Activated T-helper 1 cell treated with anti-CD3 and anti-CD28 coated beads, Interleukin-12 subunit alpha, Interleukin-12 subunit beta, Interleukin-2, Interleukin-4 antibody, amounts not matched to agents 30 ng/mL and 10 ng/mL and 1 ng/mL, durations not matched to agents 14 hours and 24 hours and 36 hours (primary cell): ENCODE measurements around the gene PYGL. TPM values are rescaled to one million over a fixed set of nuclear protein-coding genes. Genes with fewer than 3 reads are reported as not detected.

ENCODE experiments used
- DNase-seq: peaks from one replicate; pipeline ENCODE4 v3.0.0; 2021; ENCODE audit warnings: low spot score
- H3K27ac Mint-ChIP-seq: one replicate; pipeline ENCODE4 v1.8.0; 2021; ENCODE audit warnings: mild to moderate bottlenecking, mixed read lengths
- H3K27me3 Mint-ChIP-seq: one replicate; pipeline ENCODE4 v1.8.0; 2022; ENCODE audit warnings: mild to moderate bottlenecking, moderate library complexity, mixed read lengths; ENCODE audit not compliant: insufficient read depth
- H3K36me3 Mint-ChIP-seq: one replicate; pipeline ENCODE4 v1.8.0; 2021; ENCODE audit warnings: low read depth, mixed read lengths
- H3K4me1 Mint-ChIP-seq: one replicate; pipeline ENCODE4 v1.8.0; 2021; ENCODE audit warnings: low read depth, mixed read lengths
- H3K4me3 Mint-ChIP-seq: one replicate; pipeline ENCODE4 v1.8.0; 2021; ENCODE audit warnings: mild to moderate bottlenecking, moderate library complexity, mixed read lengths
- H3K9me3 Mint-ChIP-seq: one replicate; pipeline ENCODE4 v1.8.0; 2021; ENCODE audit warnings: mixed read lengths
- intact Hi-C: fragments of 100-400 bp; cut with micrococcal nuclease; formaldehyde crosslinking; loops from one replicate; pipeline ENCODE4 v1.15.1; 2024
- total RNA-seq: library from RNA; stranded (reverse); gene quantifications from 2 replicates; pipeline ENCODE4 v1.2.3, GENCODE V29; 2022

PYGL gene
- 0.13 and 0.17 TPM in 2 replicates for total RNA-seq

GRCh38 chr14:50943943-50944646, at the start of gene PYGL:
PYGL (minus strand) TSS chr14:50944483; CDS start chr14:50944403, 80 bp downstream.
- intact Hi-C loops: no loop called here
- Mint-ChIP-seq H3K4me3 (peak within 1 kb of the TSS; percentile 85), H3K9me3 (no peaks in the 10 kb centered on the region), H3K36me3 (peaks cover 2% of the 10 kb centered on the region), H3K27me3 (peaks cover 40% of the 10 kb centered on the region), H3K4me1 (peaks cover 6% of the 10 kb centered on the region), H3K27ac (peak within 1 kb of the TSS; percentile 52)
- no peak for DNase-seq

GRCh38 chr14:50985859-50986331, 41.6 kb upstream of the PYGL start:
- H3K36me3 Mint-ChIP-seq: no peaks in the 10 kb centered on the region
- no peak overlapping the region for H3K4me3 Mint-ChIP-seq
- no peak overlapping the region for H3K27ac Mint-ChIP-seq
- DNase-seq: no peak
- H3K4me1 Mint-ChIP-seq: no peaks in the 10 kb centered on the region
- no peaks in the 10 kb centered on the region for H3K9me3 Mint-ChIP-seq
- intact Hi-C loops: no loop called here
- H3K27me3 Mint-ChIP-seq: peaks cover 4% of the 10 kb centered on the region

GRCh38 chr14:50985124-50985858, 41.0 kb upstream of the PYGL start:
- Mint-ChIP-seq H3K4me1 (no peaks in the 10 kb centered on the region), H3K9me3 (no peaks in the 10 kb centered on the region), H3K27me3 (peaks cover 5% of the 10 kb centered on the region), H3K36me3 (no peaks in the 10 kb centered on the region), H3K4me3 (no peak overlapping the region), H3K27ac (no peak overlapping the region)
- intact Hi-C loops: no loop called here
- no peak for DNase-seq

GRCh38 chr14:50984036-50984710, 39.9 kb upstream of the PYGL start:
- peaks cover 5% of the 10 kb centered on the region for H3K27me3 Mint-ChIP-seq
- no peak for DNase-seq
- H3K4me3 Mint-ChIP-seq: no peak overlapping the region
- intact Hi-C loops: no loop called here
- no peak overlapping the region for H3K27ac Mint-ChIP-seq
- no peaks in the 10 kb centered on the region for H3K4me1 Mint-ChIP-seq
- H3K36me3 Mint-ChIP-seq: no peaks in the 10 kb centered on the region
- H3K9me3 Mint-ChIP-seq: no peaks in the 10 kb centered on the region

GRCh38 chr14:50979941-50980850, 35.9 kb upstream of the PYGL start:
- no peak overlapping the region for H3K4me3 Mint-ChIP-seq
- H3K36me3 Mint-ChIP-seq: no peaks in the 10 kb centered on the region
- intact Hi-C loops: no loop called here
- no peak for DNase-seq
- no peak overlapping the region for H3K27ac Mint-ChIP-seq
- peaks cover 5% of the 10 kb centered on the region for H3K27me3 Mint-ChIP-seq
- no peaks in the 10 kb centered on the region for H3K4me1 Mint-ChIP-seq
- no peaks in the 10 kb centered on the region for H3K9me3 Mint-ChIP-seq

GRCh38 chr14:50978888-50979287, 34.6 kb upstream of the PYGL start:
- peaks cover 5% of the 10 kb centered on the region for H3K27me3 Mint-ChIP-seq
- no peak overlapping the region for H3K27ac Mint-ChIP-seq
- no peak for DNase-seq
- no peaks in the 10 kb centered on the region for H3K9me3 Mint-ChIP-seq
- H3K4me1 Mint-ChIP-seq: no peaks in the 10 kb centered on the region
- H3K4me3 Mint-ChIP-seq: no peak overlapping the region
- intact Hi-C loops: no loop called here
- no peaks in the 10 kb centered on the region for H3K36me3 Mint-ChIP-seq

- intact Hi-C loops: no loop called here
- no peak for DNase-seq
- Mint-ChIP-seq H3K4me3 (no peak overlapping the region), H3K4me1 (no peaks in the 10 kb centered on the region), H3K36me3 (no peaks in the 10 kb centered on the region), H3K27ac (no peak overlapping the region), H3K9me3 (no peaks in the 10 kb centered on the region), H3K27me3 (peaks cover 3% of the 10 kb centered on the region)
Measured at GRCh38 chr14:50978529-50978871, 34.2 kb upstream of the PYGL start.

- DNase-seq: no peak
- intact Hi-C loops: no loop called here
- Mint-ChIP-seq H3K27ac (no peak overlapping the region), H3K27me3 (peaks cover 2% of the 10 kb centered on the region), H3K36me3 (no peaks in the 10 kb centered on the region), H3K4me1 (no peaks in the 10 kb centered on the region), H3K9me3 (no peaks in the 10 kb centered on the region), H3K4me3 (no peak overlapping the region)
Measured at GRCh38 chr14:50977863-50978528, 33.7 kb upstream of the PYGL start.

- intact Hi-C loops: no loop called here
- Mint-ChIP-seq H3K4me1 (no peaks in the 10 kb centered on the region), H3K4me3 (no peak overlapping the region), H3K27me3 (no peaks in the 10 kb centered on the region), H3K9me3 (no peaks in the 10 kb centered on the region), H3K27ac (no peak overlapping the region), H3K36me3 (no peaks in the 10 kb centered on the region)
- no peak for DNase-seq
Measured at GRCh38 chr14:50974118-50974517, 29.8 kb upstream of the PYGL start.

- intact Hi-C loops: no loop called here
- Mint-ChIP-seq H3K4me3 (no peak overlapping the region), H3K27ac (no peak overlapping the region), H3K4me1 (no peaks in the 10 kb centered on the region), H3K27me3 (peaks cover 2% of the 10 kb centered on the region), H3K9me3 (no peaks in the 10 kb centered on the region), H3K36me3 (no peaks in the 10 kb centered on the region)
- DNase-seq: no peak
Measured at GRCh38 chr14:50972734-50973133, 28.5 kb upstream of the PYGL start.

GRCh38 chr14:50970886-50971781, 26.9 kb upstream of the PYGL start:
- intact Hi-C loops: no loop called here
- Mint-ChIP-seq H3K4me3 (no peak overlapping the region), H3K27me3 (peaks cover 3% of the 10 kb centered on the region), H3K4me1 (no peaks in the 10 kb centered on the region), H3K27ac (no peak overlapping the region), H3K36me3 (no peaks in the 10 kb centered on the region), H3K9me3 (no peaks in the 10 kb centered on the region)
- DNase-seq: no peak
